Measurements from ENCODE around the gene NACC2. TPM values are rescaled to one million over a fixed set of nuclear protein-coding genes. Genes with fewer than 3 reads are reported as not detected.

NACC2 gene
- total RNA-seq, 1 donor from 2014 or later: 3.6 TPM

GRCh38 chr9:135995816-135996215 lies 99.3 kb downstream of the NACC2 start:
- Mint-ChIP-seq H3K36me3 (ENCODE audit: low read depth) (no peaks in the 10 kb centered on the region), H3K4me3 (no peak overlapping the region), H3K4me1 (peaks cover under 1% of the 10 kb centered on the region), H3K27me3 (no peaks in the 10 kb centered on the region), H3K27ac (no peak overlapping the region), H3K9me3 (no peaks in the 10 kb centered on the region)
- no peak for DNase-seq
- intact Hi-C loops (cut with micrococcal nuclease): no loop called here

- intact Hi-C loops (cut with micrococcal nuclease): no loop called here
- H3K4me3 Mint-ChIP-seq: no peak overlapping the region
- no peak overlapping the region for H3K27ac Mint-ChIP-seq
- no peaks in the 10 kb centered on the region for H3K36me3 Mint-ChIP-seq (ENCODE audit: low read depth)
- no peaks in the 10 kb centered on the region for H3K9me3 Mint-ChIP-seq
- no peaks in the 10 kb centered on the region for H3K27me3 Mint-ChIP-seq
- H3K4me1 Mint-ChIP-seq: peaks cover 2% of the 10 kb centered on the region
- no peak for DNase-seq
These were observed 100.4 kb downstream of the NACC2 start for GRCh38 chr9:135994501-135995192.

- no peak for DNase-seq
- H3K36me3 Mint-ChIP-seq (ENCODE audit: low read depth): no peaks in the 10 kb centered on the region
- intact Hi-C loops (cut with micrococcal nuclease): no loop called here
- no peaks in the 10 kb centered on the region for H3K9me3 Mint-ChIP-seq
- H3K4me3 Mint-ChIP-seq: no peak overlapping the region
- no peaks in the 10 kb centered on the region for H3K27me3 Mint-ChIP-seq
- H3K27ac Mint-ChIP-seq: no peak overlapping the region
- peaks cover 2% of the 10 kb centered on the region for H3K4me1 Mint-ChIP-seq
These were observed 101.2 kb downstream of the NACC2 start for GRCh38 chr9:135993765-135994500.

GRCh38 chr9:135993409-135993742 lies 101.7 kb downstream of the NACC2 start:
- Mint-ChIP-seq H3K36me3 (ENCODE audit: low read depth) (no peaks in the 10 kb centered on the region), H3K9me3 (no peaks in the 10 kb centered on the region), H3K4me1 (peaks cover 2% of the 10 kb centered on the region), H3K27me3 (no peaks in the 10 kb centered on the region), H3K4me3 (no peak overlapping the region), H3K27ac (no peak overlapping the region)
- DNase-seq: no peak
- intact Hi-C loops (cut with micrococcal nuclease): no loop called here

- Mint-ChIP-seq H3K27me3 (no peaks in the 10 kb centered on the region), H3K4me3 (peak overlapping the region; percentile 30), H3K27ac (no peak overlapping the region), H3K36me3 (ENCODE audit: low read depth) (no peaks in the 10 kb centered on the region), H3K9me3 (no peaks in the 10 kb centered on the region), H3K4me1 (peaks cover 2% of the 10 kb centered on the region)
- intact Hi-C loops (cut with micrococcal nuclease): no loop called here
- DNase-seq: peak; percentile 82
These were observed 102.3 kb downstream of the NACC2 start for GRCh38 chr9:135992486-135993408.

- no peaks in the 10 kb centered on the region for H3K27me3 Mint-ChIP-seq
- no peaks in the 10 kb centered on the region for H3K9me3 Mint-ChIP-seq
- H3K4me3 Mint-ChIP-seq: peak overlapping the region; percentile 10
- no peak overlapping the region for H3K27ac Mint-ChIP-seq
- intact Hi-C loops (cut with micrococcal nuclease): no loop called here
- peaks cover 2% of the 10 kb centered on the region for H3K4me1 Mint-ChIP-seq
- H3K36me3 Mint-ChIP-seq (ENCODE audit: low read depth): no peaks in the 10 kb centered on the region
- DNase-seq: no peak
These were observed 103.3 kb downstream of the NACC2 start for GRCh38 chr9:135991771-135992170.

GRCh38 chr9:135990468-135991429 lies 104.3 kb downstream of the NACC2 start:
- no peaks in the 10 kb centered on the region for H3K36me3 Mint-ChIP-seq (ENCODE audit: low read depth)
- no peak overlapping the region for H3K27ac Mint-ChIP-seq
- H3K9me3 Mint-ChIP-seq: no peaks in the 10 kb centered on the region
- H3K4me3 Mint-ChIP-seq: no peak overlapping the region
- peaks cover 2% of the 10 kb centered on the region for H3K4me1 Mint-ChIP-seq
- DNase-seq: peak; percentile 67
- H3K27me3 Mint-ChIP-seq: no peaks in the 10 kb centered on the region
- intact Hi-C loops (cut with micrococcal nuclease): no loop called here

GRCh38 chr9:135989722-135990467 lies 105.2 kb downstream of the NACC2 start:
- peaks cover 2% of the 10 kb centered on the region for H3K4me1 Mint-ChIP-seq
- DNase-seq: peak; percentile 69
- no peaks in the 10 kb centered on the region for H3K27me3 Mint-ChIP-seq
- H3K9me3 Mint-ChIP-seq: no peaks in the 10 kb centered on the region
- no peak overlapping the region for H3K27ac Mint-ChIP-seq
- intact Hi-C loops (cut with micrococcal nuclease): no loop called here
- no peaks in the 10 kb centered on the region for H3K36me3 Mint-ChIP-seq (ENCODE audit: low read depth)
- H3K4me3 Mint-ChIP-seq: no peak overlapping the region

- no peaks in the 10 kb centered on the region for H3K9me3 Mint-ChIP-seq
- no peaks in the 10 kb centered on the region for H3K27me3 Mint-ChIP-seq
- no peak overlapping the region for H3K4me3 Mint-ChIP-seq
- DNase-seq: no peak
- intact Hi-C loops (cut with micrococcal nuclease): no loop called here
- H3K27ac Mint-ChIP-seq: no peak overlapping the region
- no peaks in the 10 kb centered on the region for H3K36me3 Mint-ChIP-seq (ENCODE audit: low read depth)
- peaks cover 2% of the 10 kb centered on the region for H3K4me1 Mint-ChIP-seq
These were observed 105.9 kb downstream of the NACC2 start for GRCh38 chr9:135989157-135989556.

GRCh38 chr9:135988493-135988892 lies 106.6 kb downstream of the NACC2 start:
- DNase-seq: no peak
- Mint-ChIP-seq H3K4me1 (peaks cover 2% of the 10 kb centered on the region), H3K27ac (no peak overlapping the region), H3K9me3 (no peaks in the 10 kb centered on the region), H3K27me3 (no peaks in the 10 kb centered on the region), H3K4me3 (no peak overlapping the region), H3K36me3 (ENCODE audit: low read depth) (no peaks in the 10 kb centered on the region)
- intact Hi-C loops (cut with micrococcal nuclease): no loop called here

GRCh38 chr9:135987838-135988404 lies 107.2 kb downstream of the NACC2 start:
- H3K4me1 Mint-ChIP-seq: peaks cover 2% of the 10 kb centered on the region
- H3K27me3 Mint-ChIP-seq: no peaks in the 10 kb centered on the region
- H3K4me3 Mint-ChIP-seq: no peak overlapping the region
- H3K27ac Mint-ChIP-seq: no peak overlapping the region
- no peaks in the 10 kb centered on the region for H3K9me3 Mint-ChIP-seq
- intact Hi-C loops (cut with micrococcal nuclease): no loop called here
- H3K36me3 Mint-ChIP-seq (ENCODE audit: low read depth): no peaks in the 10 kb centered on the region
- no peak for DNase-seq

- Mint-ChIP-seq H3K4me1 (peaks cover 2% of the 10 kb centered on the region), H3K36me3 (ENCODE audit: low read depth) (no peaks in the 10 kb centered on the region), H3K4me3 (no peak overlapping the region), H3K27me3 (no peaks in the 10 kb centered on the region), H3K9me3 (no peaks in the 10 kb centered on the region), H3K27ac (no peak overlapping the region)
- no peak for DNase-seq
- intact Hi-C loops (cut with micrococcal nuclease): no loop called here
These were observed 108.5 kb downstream of the NACC2 start for GRCh38 chr9:135986605-135987004.
